ENCODE data around the gene RAPGEF6. TPM values are rescaled to one million over a fixed set of nuclear protein-coding genes. Genes with fewer than 3 reads are reported as not detected.

RAPGEF6 gene
- total RNA-seq, 1 donor from 2014 or later = 12.9 TPM

- TF ChIP-seq CTCF (conservative IDR thresholded peaks at IDR 0.05; ENCODE audit: low read depth, low read length) = no peak
- no peak overlapping the region for H3K4me3 ChIP-seq (ENCODE audit: low read depth, low read length)
- no peak for DNase-seq (ENCODE audit: low read depth)
Measured at GRCh38 chr5:131459216-131459615, 175.8 kb downstream of the RAPGEF6 start.

- H3K4me3 ChIP-seq (ENCODE audit: low read depth, low read length) = no peak overlapping the region
- TF ChIP-seq CTCF (conservative IDR thresholded peaks at IDR 0.05; ENCODE audit: low read depth, low read length) = no peak
- no peak for DNase-seq (ENCODE audit: low read depth)
Measured at GRCh38 chr5:131457193-131457592, 177.8 kb downstream of the RAPGEF6 start.

- no peak overlapping the region for H3K4me3 ChIP-seq (ENCODE audit: low read depth, low read length)
- no peak for TF ChIP-seq CTCF (conservative IDR thresholded peaks at IDR 0.05; ENCODE audit: low read depth, low read length)
Measured at GRCh38 chr5:131450941-131451340, 184.1 kb downstream of the RAPGEF6 start.

GRCh38 chr5:131441184-131441583 lies 193.8 kb downstream of the RAPGEF6 start:
- no peak for TF ChIP-seq CTCF (conservative IDR thresholded peaks at IDR 0.05; ENCODE audit: low read depth, low read length)
- DNase-seq (ENCODE audit: low read depth) = no peak
- no peak overlapping the region for H3K4me3 ChIP-seq (ENCODE audit: low read depth, low read length)

More at GRCh38 chr5:131450941-131451340, 184.1 kb downstream of the RAPGEF6 start:
- DNase-seq (ENCODE audit: low read depth) = no peak

GRCh38 chr5:131436081-131436480 lies 198.9 kb downstream of the RAPGEF6 start:
- TF ChIP-seq CTCF (conservative IDR thresholded peaks at IDR 0.05; ENCODE audit: low read depth, low read length) = no peak
- no peak overlapping the region for H3K4me3 ChIP-seq (ENCODE audit: low read depth, low read length)
- DNase-seq (ENCODE audit: low read depth) = no peak

- TF ChIP-seq CTCF (conservative IDR thresholded peaks at IDR 0.05; ENCODE audit: low read depth, low read length) = no peak
- DNase-seq (ENCODE audit: low read depth) = no peak
- no peak overlapping the region for H3K4me3 ChIP-seq (ENCODE audit: low read depth, low read length)
Measured at GRCh38 chr5:131433109-131433508, 201.9 kb downstream of the RAPGEF6 start.

GRCh38 chr5:131431794-131432193 lies 203.2 kb downstream of the RAPGEF6 start:
- TF ChIP-seq CTCF (conservative IDR thresholded peaks at IDR 0.05; ENCODE audit: low read depth, low read length) = no peak
- no peak overlapping the region for H3K4me3 ChIP-seq (ENCODE audit: low read depth, low read length)
- DNase-seq (ENCODE audit: low read depth) = no peak

All from epithelial cell of proximal tubule (primary cell).